GM12864 (cell line): ENCODE results near the gene OR9Q1.

Experiments used
- DNase-seq: peaks from one replicate; pipeline ENCODE4 v3.0.0-alpha.2; 2011; ENCODE audit warnings: low read depth
- H3K4me3 ChIP-seq: 2 replicates; pipeline ENCODE4 v1.5.1; 2011; ENCODE audit warnings: mild to moderate bottlenecking, low read depth, low read length, control low read depth
- TF ChIP-seq, protein P1 (sequence below): IDR thresholded peaks from 2 replicates; pipeline ENCODE4 v1.5.1; 2011; ENCODE audit warnings: low read depth, mild to moderate bottlenecking, moderate library complexity, low read length, control low read depth, inconsistent platforms; ENCODE audit errors: missing control alignments

The OR9Q1 gene

DNA sequence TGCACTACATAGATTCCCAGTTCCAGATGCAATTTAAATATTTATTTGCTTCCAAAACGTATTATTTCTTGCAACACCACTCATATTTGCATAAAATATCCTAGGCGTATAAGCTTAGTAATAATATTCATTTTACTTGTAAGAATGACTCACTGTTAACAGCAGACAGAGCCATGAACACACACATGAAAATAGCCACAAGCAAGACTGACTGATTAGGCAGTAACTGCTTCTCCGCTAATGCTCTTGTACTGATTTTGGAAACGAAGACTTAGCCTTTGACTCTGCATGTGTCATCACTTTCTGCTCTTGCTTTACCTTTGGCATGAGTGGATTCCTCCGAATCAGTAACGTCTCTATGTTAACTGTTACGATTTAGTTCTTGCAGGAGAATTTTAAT, 199.0 kb downstream of the OR9Q1 start:
- no peak for DNase-seq
- TF ChIP-seq, protein P1, sequence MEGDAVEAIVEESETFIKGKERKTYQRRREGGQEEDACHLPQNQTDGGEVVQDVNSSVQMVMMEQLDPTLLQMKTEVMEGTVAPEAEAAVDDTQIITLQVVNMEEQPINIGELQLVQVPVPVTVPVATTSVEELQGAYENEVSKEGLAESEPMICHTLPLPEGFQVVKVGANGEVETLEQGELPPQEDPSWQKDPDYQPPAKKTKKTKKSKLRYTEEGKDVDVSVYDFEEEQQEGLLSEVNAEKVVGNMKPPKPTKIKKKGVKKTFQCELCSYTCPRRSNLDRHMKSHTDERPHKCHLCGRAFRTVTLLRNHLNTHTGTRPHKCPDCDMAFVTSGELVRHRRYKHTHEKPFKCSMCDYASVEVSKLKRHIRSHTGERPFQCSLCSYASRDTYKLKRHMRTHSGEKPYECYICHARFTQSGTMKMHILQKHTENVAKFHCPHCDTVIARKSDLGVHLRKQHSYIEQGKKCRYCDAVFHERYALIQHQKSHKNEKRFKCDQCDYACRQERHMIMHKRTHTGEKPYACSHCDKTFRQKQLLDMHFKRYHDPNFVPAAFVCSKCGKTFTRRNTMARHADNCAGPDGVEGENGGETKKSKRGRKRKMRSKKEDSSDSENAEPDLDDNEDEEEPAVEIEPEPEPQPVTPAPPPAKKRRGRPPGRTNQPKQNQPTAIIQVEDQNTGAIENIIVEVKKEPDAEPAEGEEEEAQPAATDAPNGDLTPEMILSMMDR, result no peak
- no peak overlapping the region for H3K4me3 ChIP-seq

DNA sequence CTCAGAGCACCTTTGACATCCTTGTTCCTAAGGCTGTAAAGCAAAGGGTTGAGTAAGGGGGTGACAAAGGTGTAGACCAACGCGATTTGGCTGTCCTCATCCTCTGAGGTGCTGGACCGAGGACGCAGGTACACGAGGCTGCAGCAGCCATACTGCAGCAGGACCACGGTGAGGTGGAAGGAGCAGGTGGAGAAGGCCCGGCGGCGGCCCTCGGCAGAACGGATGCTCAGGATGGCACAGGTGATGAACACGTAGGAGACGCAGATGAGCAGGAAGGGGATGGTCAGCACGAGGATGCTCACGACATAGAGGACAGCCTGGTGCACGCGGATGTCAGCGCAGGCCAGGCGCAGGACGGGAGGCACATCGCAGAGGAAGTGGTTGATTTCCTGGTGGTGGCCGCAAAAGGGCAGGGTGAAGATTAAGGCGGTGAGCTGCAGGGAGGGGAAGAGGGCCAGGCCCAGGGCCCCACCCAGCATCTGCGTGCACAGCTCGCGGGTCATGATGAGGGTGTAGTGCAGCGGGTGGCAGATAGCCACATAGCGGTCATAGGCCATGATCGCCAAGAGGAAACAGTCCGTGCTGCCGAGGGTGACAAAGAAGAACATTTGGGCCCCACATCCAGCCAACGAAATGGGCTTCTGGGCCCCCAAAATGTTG, 204.4 kb downstream of the OR9Q1 start:
- TF ChIP-seq, protein P1, result no peak
- no peak overlapping the region for H3K4me3 ChIP-seq
- no peak for DNase-seq
